ENCODE results near the gene TTLL12.

Gene TTLL12

GRCh38 chr22:43118953-43119458 lies 67.9 kb downstream of the TTLL12 start:
- ATAC-seq, result no peak

- no peak for ATAC-seq
These were observed 68.7 kb downstream of the TTLL12 start for GRCh38 chr22:43118024-43118849.

DNA sequence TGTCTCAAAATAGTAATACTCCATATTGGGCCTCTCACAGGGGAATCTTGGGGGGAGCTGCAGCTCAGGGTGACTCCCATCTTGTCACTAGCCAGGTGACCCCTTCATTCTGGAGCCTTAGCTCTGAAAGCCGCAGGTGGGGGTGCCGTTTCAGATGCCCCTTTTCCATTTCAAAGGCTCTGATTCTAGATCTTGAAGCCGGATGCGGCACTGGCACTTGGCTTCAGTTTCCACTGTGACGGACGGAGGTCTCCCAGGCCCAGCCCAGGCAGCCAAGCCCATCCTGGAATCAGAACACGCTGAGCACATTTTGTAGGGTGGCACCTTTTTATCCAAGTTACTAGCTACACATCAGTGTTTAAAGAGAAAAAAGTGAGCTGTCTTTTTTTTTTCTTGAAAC lies 70.0 kb downstream of the TTLL12 start:
- no peak for ATAC-seq

All from activated CD4-positive, CD25-positive, alpha-beta regulatory T cell treated with anti-CD3 and anti-CD28 coated beads, Interleukin-2, amount 50 U/mL, for 24 hours (primary cell).